Thyroid gland (tissue), 4 donors: ENCODE measurements around the gene BTBD16.

ENCODE experiments used
- CTCF ChIP-seq, 6 experiments: fragments of 200-600 bp in 3 of 6; fragments of 450-650 bp in 3 of 6; sonication (generic) in 3 of 6; IDR thresholded peaks; one replicate each; pipeline ENCODE4 v1.5.1; 2016 to 2019; ENCODE audit warnings: antibody characterized with exemption in 6 of 6, mild to moderate bottlenecking in 2 of 6, inconsistent platforms in 1 of 6, moderate library complexity in 1 of 6
- POLR2A ChIP-seq, 2 donors: fragments of 450-650 bp; IDR thresholded peaks; one replicate each; pipeline ENCODE4 v1.6.1; 2017; ENCODE audit warnings: antibody characterized with exemption in 2 of 2, mild to moderate bottlenecking in 2 of 2, moderate library complexity in 1 of 2

- TF ChIP-seq CTCF (IDR thresholded peaks at IDR 0.05) = no peak
- no peak for TF ChIP-seq POLR2A (IDR thresholded peaks at IDR 0.05)
Observed at GRCh38 chr10:122258136-122259074, 12.7 kb upstream of the BTBD16 start.
